IPS-18c (cell line): ENCODE measurements around the gene TP73.

Experiments used
- H3K4me3 ChIP-seq: 2 replicates; pipeline ENCODE4 v1.7.0; 2013; ENCODE audit warnings: low read depth, mild to moderate bottlenecking, low read length, moderate library complexity; ENCODE audit not compliant: insufficient read depth
- H3K9me3 ChIP-seq: one replicate; pipeline ENCODE4 v1.6.1; 2013; ENCODE audit warnings: mild to moderate bottlenecking, low read length, moderate library complexity; ENCODE audit not compliant: control insufficient read depth, insufficient read depth

TP73 gene

GRCh38 chr1:3767328-3767925 lies 115.1 kb downstream of the TP73 start:
- Histone ChIP-seq H3K4me3 (no peak overlapping the region), H3K9me3 (peaks cover 9% of the 10 kb centered on the region)

GRCh38 chr1:3768811-3769390 lies 116.6 kb downstream of the TP73 start:
- Histone ChIP-seq H3K9me3 (peaks cover 7% of the 10 kb centered on the region), H3K4me3 (no peak overlapping the region)

DNA sequence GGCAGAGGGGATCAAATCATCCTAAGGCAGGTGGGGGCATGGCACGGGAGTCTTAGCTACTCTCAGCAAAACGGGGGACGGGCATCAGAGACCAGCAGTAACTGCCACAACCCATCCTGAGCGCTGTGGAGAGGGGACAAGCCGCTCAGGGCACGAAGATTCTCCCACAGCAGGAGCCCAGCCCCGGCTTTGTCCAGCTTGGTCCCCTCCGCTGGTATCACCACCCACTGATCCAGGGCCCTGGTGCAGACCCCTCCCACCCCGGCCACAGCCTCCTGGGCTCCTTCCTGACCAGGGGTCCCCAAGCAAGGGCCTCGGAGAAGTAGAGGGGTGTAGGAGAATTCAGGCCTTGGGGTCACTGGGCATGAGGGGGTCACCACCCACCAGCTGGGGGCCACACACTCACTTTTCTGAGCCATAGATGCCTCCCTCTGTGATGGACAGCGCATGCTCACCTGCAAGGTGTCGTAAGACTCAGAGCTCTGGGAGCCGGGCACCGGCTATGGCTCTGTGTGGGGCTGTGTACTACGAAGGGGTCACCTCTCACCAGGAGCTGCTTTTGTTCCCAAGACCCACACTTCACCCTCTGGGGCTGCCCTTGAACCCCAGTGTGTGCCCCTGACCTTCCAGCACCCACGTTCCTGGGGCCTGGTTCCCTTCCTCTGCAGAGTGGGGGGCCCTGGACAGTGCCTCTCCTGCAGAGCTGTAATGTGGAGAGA lies 117.9 kb downstream of the TP73 start:
- peaks cover 7% of the 10 kb centered on the region for H3K9me3 ChIP-seq
- H3K4me3 ChIP-seq = no peak overlapping the region

- Histone ChIP-seq H3K4me3 (peak overlapping the region; percentile 73), H3K9me3 (peaks cover 5% of the 10 kb centered on the region)
Observed at GRCh38 chr1:3771108-3772026, 119.1 kb downstream of the TP73 start.

DNA sequence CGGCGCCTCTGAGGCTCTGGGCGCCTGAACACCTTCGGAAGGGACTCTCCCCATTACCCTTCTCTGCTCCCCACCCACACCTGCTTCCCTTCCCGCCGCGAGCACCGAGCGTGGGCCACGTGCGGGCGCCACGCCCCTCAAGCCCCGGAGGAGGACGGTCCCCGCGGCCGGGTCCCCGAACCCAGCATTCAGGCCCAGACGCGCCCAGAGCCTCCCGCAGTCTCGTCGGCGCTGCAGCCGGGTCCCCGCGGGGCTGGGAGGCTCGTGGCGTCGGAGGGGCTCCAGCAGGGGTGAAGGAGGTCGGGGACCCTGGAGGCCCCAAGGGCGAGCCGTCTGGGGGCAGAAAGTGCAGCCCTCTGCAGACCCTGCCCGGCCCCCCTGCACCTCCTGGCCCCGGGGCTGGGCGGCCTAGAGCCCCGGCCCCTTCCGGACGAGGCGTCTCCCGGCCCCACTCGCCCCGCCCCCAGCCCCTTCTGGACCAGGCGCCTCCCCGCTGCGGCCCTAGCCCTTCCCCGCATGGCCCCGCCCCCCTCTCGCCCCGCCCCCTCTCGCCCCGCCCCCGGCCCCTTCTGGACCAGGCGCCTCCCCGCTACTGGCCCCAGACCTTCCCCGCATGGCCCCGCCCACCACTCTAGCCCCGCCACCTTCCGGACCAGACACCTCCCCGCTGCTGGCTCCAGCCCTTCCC lies 119.9 kb downstream of the TP73 start:
- H3K9me3 ChIP-seq = peaks cover 3% of the 10 kb centered on the region
- peak overlapping the region; percentile 73 for H3K4me3 ChIP-seq

DNA sequence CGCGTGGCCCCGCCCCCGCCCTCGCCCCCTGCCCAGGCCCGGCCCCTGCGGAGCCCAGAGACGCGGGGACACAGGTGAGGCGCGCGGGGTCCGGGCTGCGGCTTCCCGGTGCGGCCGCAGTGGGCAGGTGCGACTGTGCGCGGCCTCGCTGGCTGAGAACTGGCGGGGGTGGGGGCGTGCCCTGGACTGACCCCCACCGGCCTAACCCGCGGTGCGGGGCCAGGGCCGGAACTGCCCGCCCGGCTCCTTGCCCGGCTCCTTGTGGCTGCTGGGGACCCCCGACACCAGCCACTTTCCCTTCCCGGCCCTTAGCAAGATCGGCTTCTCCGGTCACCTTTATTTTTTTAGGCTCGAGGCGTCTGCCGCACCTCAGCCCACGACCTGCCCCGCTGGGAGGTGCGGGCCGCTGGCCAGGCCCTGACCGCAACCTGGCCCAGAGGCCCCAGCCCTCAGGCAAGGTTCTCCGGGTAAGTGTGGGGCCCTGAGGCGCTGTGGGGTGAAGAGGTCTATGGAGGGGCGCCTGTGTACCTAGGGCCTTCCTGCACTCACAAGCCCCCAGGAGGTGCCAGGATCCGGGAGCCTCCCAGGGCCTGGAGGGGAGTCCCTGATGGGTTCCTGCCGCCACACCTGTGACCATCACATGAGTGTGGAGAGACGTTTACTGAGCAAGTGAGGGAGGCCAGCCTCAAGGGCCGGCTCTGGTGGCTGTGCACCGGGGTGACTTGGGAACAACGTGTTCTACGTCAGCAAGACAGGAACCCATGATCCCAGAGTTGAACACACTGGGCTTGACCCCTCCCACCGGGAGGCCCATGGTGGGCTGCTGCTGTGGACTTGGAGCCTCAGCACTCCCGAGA lies 120.6 kb downstream of the TP73 start, which contains the start of gene SMIM1:
SMIM1 (plus strand) TSS at position 35 of the 857 bp plus-strand sequence. CDS start 2,625 bp downstream, outside the sequence.
- Histone ChIP-seq H3K9me3 (peaks cover 3% of the 10 kb centered on the region), H3K4me3 (peak within 1 kb of the TSS; percentile 73)

DNA sequence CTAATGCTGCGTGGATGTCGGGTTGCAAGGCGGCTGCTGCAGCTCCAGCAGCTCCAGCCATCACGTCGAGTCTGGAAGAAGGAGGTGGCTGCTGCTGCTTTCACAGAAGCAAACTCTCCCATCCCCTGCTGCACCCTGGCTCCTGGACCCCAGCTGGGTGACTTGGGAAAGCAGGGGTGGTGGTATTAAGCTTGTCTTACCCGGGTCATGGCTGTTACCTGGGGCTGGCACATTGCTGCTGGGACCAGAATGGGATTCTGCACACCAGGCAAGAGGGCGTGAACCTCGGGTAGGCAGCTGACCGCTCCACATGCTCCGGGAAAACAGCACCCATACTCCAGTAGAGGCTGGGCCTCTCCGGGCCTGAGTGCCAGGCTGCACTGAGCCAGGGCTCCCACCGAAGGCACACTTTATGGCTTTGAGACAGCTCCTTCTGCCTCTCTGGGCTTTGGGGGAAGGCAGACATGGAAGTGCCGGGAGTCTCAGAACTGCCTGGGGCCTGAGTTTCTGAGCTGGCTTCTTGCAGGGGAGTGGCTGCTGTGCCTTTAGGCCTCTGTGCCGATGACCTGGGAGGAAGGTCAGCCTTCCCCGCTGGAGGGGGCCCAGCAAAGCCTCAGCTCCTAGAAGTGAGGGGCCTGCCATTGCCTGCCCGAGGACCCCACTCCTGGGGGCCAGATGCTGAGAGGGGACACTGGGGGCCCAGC lies 121.4 kb downstream of the TP73 start:
- Histone ChIP-seq H3K4me3 (no peak overlapping the region; the same call in 1 of the 2 replicates), H3K9me3 (peaks cover 3% of the 10 kb centered on the region)

- no peak overlapping the region for H3K4me3 ChIP-seq
- H3K9me3 ChIP-seq = no peaks in the 10 kb centered on the region
Observed at GRCh38 chr1:3774276-3774945, 122.1 kb downstream of the TP73 start.

DNA sequence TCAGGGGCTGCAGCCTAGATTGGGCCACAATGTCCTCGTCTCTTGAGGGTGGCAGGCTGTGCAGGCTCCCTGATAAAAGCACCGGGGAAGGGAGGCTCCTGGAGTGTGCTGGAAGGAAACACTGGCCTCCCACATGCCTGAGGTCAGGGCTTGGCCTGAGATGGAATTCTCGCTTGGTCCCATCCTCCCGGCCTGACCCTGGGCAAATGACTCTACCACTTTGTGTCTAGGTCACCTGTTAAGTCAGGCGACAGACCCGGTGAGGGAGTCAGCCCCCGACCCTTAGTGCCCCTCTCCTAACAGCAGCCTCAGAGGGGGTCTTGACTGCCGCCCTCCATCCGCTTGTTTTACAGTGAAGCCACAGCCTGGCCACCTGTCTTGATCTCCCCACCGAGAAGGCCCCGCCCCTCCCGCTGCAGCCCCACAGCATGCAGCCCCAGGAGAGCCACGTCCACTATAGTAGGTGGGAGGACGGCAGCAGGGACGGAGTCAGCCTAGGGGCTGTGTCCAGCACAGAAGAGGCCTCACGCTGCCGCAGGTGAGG lies 122.7 kb downstream of the TP73 start:
- Histone ChIP-seq H3K9me3 (no peaks in the 10 kb centered on the region), H3K4me3 (no peak overlapping the region)

DNA sequence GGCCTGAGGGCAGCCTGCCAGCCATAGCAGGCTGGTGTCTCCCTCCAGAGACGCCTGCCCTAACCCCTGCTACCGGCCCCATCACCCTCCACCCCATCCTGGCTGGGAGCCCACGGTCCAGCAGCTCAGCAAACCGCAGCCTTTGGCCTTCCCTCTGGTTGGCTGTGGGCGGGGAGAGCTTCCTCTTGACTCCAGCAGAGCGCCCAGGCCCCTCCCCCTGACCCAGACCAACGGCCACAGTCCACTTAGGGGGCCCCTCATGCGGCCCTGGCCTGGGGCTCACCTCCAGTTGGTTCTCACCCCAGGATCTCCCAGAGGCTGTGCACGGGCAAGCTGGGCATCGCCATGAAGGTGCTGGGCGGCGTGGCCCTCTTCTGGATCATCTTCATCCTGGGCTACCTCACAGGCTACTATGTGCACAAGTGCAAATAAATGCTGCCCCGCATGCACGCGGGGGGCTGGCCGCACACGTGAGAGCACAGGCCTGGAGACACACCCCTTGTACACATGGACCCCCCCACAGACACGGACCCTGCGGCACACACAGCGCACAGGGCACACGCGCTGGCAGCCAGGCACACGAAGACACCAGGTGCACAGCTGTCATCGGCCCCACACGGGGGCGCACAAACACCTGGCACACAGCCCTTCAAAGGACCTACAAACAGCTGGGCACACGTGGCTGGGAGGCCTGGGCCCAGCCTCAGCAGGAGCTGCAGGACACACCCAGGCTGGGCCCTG lies 123.3 kb downstream of the TP73 start:
- H3K9me3 ChIP-seq = no peaks in the 10 kb centered on the region

DNA sequence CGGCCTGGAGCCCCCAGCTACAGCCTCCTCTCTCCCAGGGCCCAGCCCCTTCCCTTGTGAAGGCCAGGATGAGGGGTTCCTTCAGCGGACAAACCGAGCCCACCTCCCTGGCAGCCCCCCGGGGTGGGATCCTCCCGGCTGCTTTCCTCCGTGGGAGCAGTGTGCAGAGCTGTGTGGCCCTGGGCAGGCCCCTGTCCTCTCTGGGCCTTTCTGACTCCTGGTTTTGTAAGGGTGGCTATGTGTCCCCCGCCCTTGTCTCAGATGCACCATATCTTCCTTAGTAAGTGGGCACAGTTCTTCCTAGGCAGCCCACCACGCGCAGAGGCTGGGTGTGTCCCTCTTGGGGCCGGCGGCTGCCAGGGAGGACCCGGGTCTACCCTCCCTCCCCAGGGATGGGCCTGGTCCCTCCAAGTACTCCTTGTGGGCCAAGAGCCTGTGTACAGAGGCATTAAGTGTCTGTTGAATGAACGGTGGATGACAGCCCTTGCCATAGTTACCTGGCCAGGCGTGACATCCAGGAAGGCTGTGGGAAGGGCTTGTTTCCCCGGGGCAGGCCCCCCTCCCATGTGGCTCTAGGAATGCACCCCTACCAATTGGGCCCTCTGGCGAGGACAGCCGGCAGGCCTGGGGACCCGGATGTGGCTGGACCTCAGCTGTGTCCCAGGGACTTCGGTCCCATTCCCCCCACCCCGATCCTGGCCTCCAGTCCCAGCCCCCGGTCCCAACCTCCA lies 124.1 kb downstream of the TP73 start:
- Histone ChIP-seq H3K4me3 (no peak overlapping the region), H3K9me3 (no peaks in the 10 kb centered on the region)

More for the DNA sequence above, 123.3 kb downstream of the TP73 start:
- H3K4me3 ChIP-seq = no peak overlapping the region; the same call in 1 of the 2 replicates

DNA sequence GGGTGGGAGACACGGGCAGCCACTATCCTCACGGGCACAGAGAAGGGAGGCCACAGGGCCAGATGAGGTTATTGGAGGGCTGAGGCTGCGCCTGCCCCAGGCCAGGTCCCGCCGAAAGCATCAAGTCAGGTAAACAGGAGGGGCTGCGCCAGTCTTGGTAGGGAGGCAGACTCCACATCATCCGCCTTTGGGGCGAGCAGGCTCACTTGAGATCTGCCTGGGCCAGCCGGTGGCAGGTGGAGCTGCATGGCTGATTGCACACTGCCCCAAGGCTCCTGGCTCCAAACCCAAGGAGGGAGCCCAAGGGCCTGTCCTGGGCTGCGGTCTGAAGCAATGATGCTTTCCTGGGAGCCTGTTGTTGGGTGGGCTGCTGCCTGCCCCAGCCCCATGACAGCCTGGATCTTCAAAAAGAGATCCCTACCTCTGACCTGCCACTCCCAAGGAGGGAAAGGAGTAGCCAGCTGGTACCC lies 124.8 kb downstream of the TP73 start:
- no peaks in the 10 kb centered on the region for H3K9me3 ChIP-seq
- H3K4me3 ChIP-seq = no peak overlapping the region

GRCh38 chr1:3777647-3778589 lies 125.6 kb downstream of the TP73 start:
- Histone ChIP-seq H3K9me3 (no peaks in the 10 kb centered on the region), H3K4me3 (no peak overlapping the region)
